Hematopoietic multipotent progenitor cell (in vitro differentiated cells): ENCODE results near the gene MTERF2. TPM values are rescaled to one million over a fixed set of nuclear protein-coding genes. Genes with fewer than 3 reads are reported as not detected.

Experiments
- DNase-seq, 3 donors: peaks; one replicate each; pipeline ENCODE4 v3.0.0-alpha.2; 2011 to 2015; ENCODE audit warnings: low read depth in 2 of 3, low spot score in 2 of 3
- total RNA-seq: library from RNA; depleted of rRNA; stranded (reverse); fragments of >200 nt; gene quantifications from one replicate; pipeline ENCODE4 v1.2.3, GENCODE V29; 2012

The MTERF2 gene
- total RNA-seq, 1 donor: 2.2 TPM

DNA sequence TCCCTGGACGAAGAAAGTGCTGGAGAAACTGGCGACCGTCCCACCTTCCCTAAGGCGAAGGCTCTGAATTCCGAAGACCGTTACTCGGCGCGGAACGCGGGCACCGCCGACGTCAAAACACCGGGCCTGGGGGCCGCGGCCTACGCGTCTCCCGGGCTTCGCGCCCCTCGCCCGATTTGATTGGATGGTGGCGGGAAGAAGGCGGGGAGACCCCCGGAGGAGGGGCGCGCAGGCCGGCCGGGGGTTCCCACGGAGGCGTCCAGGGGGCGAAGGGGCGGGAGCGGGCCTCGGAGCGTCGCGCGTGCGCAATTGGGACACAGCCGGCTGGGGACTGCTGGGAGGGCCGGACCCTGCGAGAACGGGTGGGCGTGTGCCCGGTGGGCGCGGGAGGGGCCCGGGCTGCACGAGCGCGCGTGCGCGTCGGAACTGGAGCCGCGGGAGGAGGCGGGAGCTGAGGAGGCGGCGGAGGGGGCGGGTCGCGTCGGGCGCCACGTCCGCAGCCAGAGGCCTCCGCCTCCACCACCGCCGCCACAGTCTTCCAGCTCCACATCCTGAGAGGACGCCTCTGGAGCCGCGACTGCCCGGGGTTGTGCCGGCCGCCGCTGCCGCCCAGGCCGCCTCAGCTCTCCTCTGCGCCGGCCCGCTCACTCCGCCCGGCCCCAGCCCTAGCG is 31.4 kb downstream of the MTERF2 start, which contains the start of gene TMEM263:
Gene TMEM263, plus strand, starts transcription at position 531 of the 671 bp plus-strand sequence. CDS start 11,210 bp downstream, outside the sequence.
- DNase-seq: peak; percentile 79 to 98 (median 97)

DNA sequence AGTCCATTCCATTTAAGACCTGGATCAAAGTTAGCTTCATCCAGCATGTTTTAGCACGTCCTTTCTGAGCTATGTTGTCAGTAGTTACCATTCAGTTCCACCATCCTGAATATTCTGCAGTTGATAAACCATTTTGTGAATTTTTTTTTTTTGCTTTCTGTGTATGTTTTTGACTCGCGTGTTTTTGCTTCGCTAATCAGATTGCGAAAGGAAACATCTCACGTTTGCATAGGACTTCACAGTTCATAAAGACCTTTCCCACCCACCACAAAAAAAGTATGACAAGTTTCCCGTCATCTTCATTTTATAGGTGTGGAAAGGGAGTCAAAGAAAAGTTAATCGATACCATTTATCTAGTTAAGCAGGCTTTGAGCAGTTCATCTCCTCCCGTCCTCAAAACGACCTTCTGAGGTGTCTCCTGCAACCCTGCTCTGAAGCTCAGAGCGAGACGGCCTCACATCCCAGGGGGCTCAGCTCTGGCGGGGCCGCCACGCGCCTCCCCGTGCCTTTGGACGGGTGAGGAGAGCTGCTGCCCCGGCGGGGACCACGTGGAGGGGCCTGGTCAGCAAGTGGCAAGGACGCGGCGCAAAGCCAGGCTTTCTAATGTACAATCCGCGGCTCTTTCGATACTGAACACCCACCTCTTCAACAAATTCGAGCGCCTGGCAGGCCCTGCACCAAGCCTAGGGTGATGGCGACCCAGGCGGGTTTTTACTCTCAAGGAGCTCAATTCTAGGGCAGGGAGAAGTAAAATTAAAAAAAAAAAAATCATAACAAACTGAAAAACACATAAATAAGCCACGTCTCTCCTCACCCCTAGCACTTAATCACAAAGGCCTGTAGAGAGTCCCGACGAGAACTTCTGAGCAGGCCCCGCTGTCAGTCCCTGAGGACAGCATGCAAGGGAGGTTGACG is 32.2 kb downstream of the MTERF2 start:
- peak in 2 of 3 donors; percentile 5 to 7 for DNase-seq

DNA sequence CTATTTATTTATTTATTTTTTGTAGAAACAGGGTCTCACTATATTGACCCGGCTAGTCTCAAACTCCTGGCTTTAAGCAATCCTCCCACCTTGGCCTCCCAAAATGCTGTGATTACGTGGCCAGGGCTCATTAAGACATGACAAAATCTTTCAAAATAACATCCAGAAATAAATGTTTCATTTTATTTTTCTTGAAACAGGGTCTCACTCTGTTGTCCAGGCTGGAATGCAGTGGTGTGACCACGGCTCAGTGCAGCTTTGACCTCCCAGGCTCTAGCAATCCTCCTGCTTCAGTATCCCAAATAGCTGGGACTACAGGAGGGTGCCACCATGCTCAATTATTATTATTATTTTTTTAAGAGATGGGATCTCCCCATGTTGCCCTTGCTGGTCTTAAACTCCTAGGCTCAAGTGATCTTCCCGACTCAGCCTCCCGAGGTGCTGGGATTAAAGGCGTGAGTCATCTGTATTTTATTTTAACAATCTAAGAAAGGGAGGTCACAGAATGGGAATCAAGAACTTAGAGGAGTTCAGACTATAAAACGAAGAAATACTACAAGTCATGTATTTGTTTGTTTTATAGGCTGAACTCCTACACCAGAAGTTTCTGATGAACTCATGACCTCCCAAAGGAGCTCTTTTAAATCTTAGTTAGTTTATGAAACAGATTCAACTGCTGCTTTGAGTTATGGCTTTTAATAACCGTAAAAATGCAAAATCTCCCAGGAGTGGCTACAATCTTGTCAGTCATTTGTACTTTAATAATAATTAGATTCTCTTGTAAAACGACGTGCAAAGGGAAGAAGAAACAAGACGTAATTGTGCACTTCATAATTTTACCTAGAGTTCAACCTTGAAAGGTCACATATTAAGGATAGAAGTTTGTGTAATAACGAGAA is 33.3 kb downstream of the MTERF2 start:
- no peak for DNase-seq

DNA sequence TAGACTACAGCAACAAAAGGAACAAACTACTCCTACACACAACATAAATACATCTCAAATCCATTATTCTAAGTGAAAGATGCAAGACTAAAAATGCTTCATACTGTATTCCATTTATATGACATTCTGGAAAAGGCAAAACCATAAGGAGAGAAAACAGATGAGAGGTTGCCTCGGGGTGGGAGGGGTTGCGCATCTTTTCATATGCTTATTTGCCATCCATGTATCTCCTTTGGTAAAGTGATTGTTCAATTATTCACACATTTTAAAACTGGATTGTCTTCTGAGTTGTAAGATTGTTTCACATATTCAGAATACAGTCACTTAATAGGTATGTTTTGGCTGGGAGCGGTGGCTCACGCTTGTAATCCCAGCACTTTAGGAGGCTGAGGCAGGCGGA is 36.4 kb downstream of the MTERF2 start:
- no peak for DNase-seq

DNA sequence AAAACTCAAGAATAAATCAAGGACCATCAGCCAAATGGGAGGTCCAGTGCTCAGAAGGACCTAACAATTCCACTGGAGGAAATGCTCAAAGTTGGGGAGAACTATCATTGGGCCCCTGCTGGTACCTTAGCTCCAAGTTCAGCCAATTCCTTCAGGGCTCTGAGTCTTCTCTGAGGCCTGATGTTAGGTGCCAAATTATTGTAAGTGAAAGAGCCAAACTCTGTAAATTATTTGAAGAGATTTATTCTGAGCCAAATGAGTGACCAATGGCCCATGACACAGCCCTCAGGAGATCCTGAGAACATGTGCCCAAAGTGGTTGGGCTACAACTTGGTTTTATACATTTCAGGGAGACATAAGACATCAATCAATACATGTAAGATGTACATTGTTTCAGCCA is 39.5 kb downstream of the MTERF2 start:
- DNase-seq: no peak

DNA sequence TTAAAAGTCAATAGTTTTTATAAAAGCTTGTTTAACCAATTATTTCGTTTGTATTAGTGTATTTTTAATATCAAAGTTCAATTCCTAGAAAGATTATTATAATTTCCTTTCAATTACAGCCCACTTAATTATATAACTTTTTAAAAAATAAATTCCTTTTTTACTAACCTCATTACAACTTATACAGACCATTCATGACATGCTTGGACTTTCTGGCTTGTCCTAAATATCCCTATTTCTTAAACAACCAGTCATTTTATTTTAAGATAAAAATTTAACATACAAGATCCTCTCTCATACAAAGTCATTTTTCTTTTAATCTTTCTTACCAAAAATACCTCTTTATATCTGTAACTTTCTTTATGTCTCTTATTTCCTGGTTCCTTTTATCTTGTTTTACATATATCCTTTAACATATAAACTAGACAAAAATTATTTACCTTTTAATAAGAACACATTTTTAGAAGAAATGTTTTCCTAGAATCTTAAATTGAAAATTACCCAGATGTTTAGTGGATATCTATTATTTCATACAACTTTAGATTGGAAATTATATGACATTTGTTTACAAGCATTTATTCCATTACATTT is 41.6 kb downstream of the MTERF2 start:
- no peak for DNase-seq

DNA sequence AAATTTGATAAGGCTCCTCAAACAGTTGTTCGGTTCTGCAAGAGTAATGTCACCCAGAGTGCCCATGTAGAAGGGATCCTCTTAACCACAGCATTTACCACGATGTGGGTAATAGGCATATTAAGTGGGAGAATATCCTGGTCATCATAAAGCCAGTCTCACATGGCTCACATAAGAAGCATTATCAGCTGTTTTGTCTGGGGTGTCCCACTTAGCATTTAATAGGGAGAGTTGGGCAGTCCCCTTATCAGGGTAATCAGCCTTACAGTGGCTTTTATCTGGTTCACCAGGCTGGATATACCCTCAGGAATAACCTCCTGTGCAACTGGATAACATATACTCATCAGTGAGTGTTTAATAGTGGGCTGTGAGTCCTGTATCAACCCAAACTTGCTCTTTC is 44.2 kb downstream of the MTERF2 start:
- DNase-seq: no peak

DNA sequence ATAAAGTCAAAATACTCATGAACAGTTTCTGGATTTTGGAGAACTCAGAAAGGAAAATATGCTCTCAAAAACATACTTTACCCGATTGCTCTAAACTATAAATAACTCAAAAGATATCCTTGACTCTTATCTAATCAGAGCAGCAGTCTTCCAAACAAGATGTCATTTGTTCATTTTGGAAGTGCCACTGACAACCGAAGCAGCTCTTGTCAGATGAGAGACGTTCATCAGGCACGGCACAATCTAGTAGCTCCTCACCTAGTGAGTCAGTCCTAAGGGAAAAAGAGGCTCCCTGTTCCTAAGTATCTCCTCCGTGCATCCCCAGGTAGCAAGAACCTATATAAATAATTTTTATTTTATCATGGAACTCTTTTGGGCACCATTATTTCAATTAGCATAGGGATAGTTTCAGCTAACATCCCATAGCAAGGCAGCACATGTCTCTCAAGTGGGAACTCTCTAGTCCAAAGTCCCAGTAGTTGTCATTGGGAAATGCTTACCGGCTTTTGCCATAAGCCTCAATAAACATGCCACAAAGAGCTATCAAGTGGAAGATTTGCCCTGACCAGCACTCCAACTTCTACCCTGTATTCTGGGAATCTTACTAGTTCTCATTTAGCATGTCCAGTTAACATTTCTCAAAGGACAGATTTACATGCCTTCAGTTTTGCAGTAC is 45.3 kb downstream of the MTERF2 start:
- DNase-seq: no peak

DNA sequence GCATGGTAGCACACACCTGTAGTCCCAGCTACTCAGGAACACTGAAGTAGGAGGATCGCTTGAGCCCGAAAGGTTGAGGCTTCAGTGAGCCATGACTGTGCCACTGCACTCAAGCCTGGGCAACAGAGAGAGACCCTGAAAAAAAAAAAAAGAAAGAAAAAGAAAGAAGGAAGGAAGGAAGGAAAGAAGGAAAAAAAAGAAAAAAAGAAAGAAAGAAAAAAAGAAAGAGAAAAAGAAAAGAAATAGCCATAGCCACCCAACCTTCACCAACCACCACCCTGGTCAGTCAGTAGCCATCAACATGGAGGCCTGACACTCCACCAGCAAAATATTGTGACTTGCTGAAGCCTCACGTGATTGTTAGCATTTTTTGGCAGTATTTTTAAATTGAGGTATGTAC is 52.7 kb downstream of the MTERF2 start:
- DNase-seq: no peak

Other genes starting within 250 kb of the MTERF2 start
- 5.7 TPM for gene RIC8B, start 212.5 kb downstream of the MTERF2 start, total RNA-seq
- 16.4 TPM for gene TMEM263, start 31.2 kb downstream of the MTERF2 start, total RNA-seq
- gene CRY1, start 106.4 kb upstream of the MTERF2 start, total RNA-seq: 14.3 TPM